ENCODE data around the gene PON2. TPM values are rescaled to one million over a fixed set of nuclear protein-coding genes. Genes with fewer than 3 reads are reported as not detected.

The PON2 gene
- total and polyA plus RNA-seq, 2 of the 13 experiments (the other 11 are each of a cell fraction or from before 2014, with no cell fraction given) = 202 to 217 TPM

DNA sequence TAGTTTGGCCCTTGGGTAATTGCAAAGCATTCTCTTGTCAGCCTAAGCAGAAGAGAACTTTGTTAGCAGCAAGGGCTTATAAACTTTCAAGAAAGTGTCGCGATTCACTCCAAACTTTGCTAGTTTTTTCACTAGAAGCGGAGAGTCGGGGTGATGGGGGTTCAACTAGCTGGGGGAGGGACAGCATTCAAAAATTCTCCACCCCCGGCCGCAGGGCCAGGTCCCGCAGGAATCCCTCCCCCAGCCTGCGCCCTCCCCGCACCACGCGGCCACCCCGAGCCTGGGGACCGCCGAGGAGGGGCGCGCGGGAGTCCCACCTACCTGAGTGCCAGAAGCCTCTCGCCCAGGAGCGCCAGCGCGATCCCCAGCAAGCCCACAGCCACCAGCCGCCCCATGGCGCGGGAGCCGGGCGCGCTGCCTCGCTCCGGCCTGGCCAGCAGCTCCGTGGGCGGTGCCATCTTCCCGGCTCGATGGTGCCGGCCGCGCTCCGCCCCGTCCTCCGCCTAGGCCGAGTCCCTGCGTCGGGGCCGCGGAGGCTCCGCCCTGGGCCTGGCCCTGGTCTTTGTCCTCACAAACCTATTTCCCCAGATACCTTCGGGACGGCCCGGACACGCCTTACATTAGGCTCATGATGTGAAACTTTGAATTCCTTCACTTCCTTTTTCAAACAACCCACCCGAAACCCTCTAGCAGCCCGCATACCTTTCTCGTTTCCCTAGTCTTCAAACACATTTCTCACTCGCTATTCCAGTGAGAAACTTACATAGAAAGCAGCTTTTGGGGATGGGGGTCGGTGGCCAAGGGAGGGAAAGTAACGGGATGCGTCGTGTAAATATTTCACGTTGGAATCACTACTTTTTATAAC is at the start of gene PON2 (continued):
- peak; percentile 84 for TF ChIP-seq ZNF329 (CRISPR knock-in tag; IDR thresholded peaks at IDR 0.05; ENCODE audit: low read depth)
- TF ChIP-seq FOSL1 (CRISPR knock-in tag; IDR thresholded peaks at IDR 0.05; ENCODE audit: borderline replicate concordance) = no peak
- no peak for TF ChIP-seq TGIF2 (CRISPR knock-in tag; IDR thresholded peaks at IDR 0.05)
- TF ChIP-seq MXD4 (CRISPR knock-in tag; IDR thresholded peaks at IDR 0.05) = peak; percentile 66; the same call in 1 of the 2 replicates
- peak; percentile 77 for TF ChIP-seq AGO2 (optimal IDR thresholded peaks at IDR 0.05; ENCODE audit: low read depth, low read length)
- no peak for TF ChIP-seq ZBTB1 (CRISPR knock-in tag; IDR thresholded peaks at IDR 0.05; ENCODE audit: borderline replicate concordance)
- TF ChIP-seq CREB1 (IDR thresholded peaks at IDR 0.05) = no peak
- no peak for TF ChIP-seq CREB1 (CRISPR knock-in tag; IDR thresholded peaks at IDR 0.05)
- TF ChIP-seq ZSCAN12 (CRISPR knock-in tag; IDR thresholded peaks at IDR 0.05) = 0 out of 2 replicates have a peak, but pooled peaks have one; percentile 49
- no peak for TF ChIP-seq NFIB (CRISPR knock-in tag; IDR thresholded peaks at IDR 0.05; ENCODE audit: borderline replicate concordance)
- TF ChIP-seq, protein P1, sequence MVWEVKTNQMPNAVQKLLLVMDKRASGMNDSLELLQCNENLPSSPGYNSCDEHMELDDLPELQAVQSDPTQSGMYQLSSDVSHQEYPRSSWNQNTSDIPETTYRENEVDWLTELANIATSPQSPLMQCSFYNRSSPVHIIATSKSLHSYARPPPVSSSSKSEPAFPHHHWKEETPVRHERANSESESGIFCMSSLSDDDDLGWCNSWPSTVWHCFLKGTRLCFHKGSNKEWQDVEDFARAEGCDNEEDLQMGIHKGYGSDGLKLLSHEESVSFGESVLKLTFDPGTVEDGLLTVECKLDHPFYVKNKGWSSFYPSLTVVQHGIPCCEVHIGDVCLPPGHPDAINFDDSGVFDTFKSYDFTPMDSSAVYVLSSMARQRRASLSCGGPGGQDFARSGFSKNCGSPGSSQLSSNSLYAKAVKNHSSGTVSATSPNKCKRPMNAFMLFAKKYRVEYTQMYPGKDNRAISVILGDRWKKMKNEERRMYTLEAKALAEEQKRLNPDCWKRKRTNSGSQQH (CRISPR knock-in tag; IDR thresholded peaks at IDR 0.05; ENCODE audit: low read depth) = peak; percentile 75; the same call in 1 of the 2 replicates
- no peak for TF ChIP-seq ZNF382 (CRISPR knock-in tag; IDR thresholded peaks at IDR 0.05; ENCODE audit: borderline replicate concordance)
- TF ChIP-seq, protein P2, sequence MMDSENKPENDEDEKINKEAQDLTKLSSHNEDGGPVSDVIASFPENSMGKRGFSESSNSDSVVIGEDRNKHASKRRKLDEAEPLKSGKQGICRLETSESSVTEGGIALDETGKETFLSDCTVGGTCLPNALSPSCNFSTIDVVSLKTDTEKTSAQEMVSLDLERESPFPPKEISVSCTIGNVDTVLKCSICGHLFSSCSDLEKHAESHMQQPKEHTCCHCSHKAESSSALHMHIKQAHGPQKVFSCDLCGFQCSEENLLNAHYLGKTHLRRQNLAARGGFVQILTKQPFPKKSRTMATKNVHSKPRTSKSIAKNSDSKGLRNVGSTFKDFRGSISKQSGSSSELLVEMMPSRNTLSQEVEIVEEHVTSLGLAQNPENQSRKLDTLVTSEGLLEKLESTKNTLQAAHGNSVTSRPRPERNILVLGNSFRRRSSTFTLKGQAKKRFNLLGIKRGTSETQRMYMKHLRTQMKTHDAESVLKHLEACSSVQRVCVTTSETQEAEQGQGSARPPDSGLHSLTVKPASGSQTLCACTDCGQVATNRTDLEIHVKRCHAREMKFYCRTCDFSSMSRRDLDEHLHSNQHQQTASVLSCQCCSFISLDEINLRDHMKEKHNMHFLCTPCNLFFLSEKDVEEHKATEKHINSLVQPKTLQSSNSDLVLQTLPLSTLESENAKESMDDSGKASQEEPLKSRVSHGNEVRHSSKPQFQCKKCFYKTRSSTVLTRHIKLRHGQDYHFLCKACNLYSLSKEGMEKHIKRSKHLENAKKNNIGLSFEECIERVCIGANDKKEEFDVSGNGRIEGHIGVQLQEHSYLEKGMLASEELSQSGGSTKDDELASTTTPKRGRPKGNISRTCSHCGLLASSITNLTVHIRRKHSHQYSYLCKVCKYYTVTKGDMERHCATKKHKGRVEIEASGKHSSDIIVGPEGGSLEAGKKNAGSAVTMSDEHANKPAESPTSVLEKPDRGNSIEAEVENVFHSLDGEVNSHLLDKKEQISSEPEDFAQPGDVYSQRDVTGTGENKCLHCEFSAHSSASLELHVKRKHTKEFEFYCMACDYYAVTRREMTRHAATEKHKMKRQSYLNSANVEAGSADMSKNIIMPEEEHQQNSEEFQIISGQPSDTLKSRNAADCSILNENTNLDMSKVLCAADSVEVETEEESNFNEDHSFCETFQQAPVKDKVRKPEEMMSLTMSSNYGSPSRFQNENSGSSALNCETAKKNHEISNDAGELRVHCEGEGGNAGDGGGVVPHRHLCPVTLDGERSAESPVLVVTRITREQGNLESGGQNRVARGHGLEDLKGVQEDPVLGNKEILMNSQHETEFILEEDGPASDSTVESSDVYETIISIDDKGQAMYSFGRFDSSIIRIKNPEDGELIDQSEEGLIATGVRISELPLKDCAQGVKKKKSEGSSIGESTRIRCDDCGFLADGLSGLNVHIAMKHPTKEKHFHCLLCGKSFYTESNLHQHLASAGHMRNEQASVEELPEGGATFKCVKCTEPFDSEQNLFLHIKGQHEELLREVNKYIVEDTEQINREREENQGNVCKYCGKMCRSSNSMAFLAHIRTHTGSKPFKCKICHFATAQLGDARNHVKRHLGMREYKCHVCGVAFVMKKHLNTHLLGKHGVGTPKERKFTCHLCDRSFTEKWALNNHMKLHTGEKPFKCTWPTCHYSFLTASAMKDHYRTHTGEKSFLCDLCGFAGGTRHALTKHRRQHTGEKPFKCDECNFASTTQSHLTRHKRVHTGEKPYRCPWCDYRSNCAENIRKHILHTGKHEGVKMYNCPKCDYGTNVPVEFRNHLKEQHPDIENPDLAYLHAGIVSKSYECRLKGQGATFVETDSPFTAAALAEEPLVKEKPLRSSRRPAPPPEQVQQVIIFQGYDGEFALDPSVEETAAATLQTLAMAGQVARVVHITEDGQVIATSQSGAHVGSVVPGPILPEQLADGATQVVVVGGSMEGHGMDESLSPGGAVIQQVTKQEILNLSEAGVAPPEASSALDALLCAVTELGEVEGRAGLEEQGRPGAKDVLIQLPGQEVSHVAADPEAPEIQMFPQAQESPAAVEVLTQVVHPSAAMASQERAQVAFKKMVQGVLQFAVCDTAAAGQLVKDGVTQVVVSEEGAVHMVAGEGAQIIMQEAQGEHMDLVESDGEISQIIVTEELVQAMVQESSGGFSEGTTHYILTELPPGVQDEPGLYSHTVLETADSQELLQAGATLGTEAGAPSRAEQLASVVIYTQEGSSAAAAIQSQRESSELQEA (CRISPR knock-in tag; IDR thresholded peaks at IDR 0.05; ENCODE audit: not compliant biosample characterization) = peak; percentile 49
- TF ChIP-seq ZNF367 (CRISPR knock-in tag; IDR thresholded peaks at IDR 0.05; ENCODE audit: borderline replicate concordance) = peak; percentile 77; the same call in 1 of the 2 replicates

Data from HepG2 (cell line).